GM19467 (cell line): Measurements from ENCODE around the gene NAALADL2.
"Not testable (repeated sequence)": the region's sequence is repeated elsewhere in the genome, so short reads cannot be mapped to it uniquely, and the experiment has no call there.

ENCODE experiments used
- ATAC-seq: cut with Tn5 transposase; IDR thresholded peaks from one replicate; pipeline ENCODE4 v1.9.1; 2021; ENCODE audit warnings: mild to moderate bottlenecking, moderate library complexity; ENCODE audit not compliant: unreplicated experiment

NAALADL2 gene

DNA sequence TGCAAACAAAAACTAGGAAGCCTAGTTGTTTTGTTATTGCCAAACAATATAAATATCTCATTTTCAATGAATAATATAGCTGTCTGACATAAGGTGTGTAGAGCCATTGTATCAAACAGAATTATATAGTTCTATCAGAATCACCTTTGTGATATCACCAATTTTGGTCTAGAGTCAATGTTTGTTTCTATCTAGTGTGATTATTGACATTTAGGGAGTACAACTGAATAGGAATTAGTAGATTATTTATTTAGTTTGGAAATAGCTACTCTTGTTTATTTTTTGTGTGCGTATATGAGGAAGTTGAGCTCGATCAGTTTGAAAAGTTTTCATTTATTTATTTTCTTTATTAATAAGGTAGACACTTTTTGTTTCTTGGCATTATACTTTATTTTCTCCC lies 389.7 kb downstream of the NAALADL2 start:
- no peak for ATAC-seq

DNA sequence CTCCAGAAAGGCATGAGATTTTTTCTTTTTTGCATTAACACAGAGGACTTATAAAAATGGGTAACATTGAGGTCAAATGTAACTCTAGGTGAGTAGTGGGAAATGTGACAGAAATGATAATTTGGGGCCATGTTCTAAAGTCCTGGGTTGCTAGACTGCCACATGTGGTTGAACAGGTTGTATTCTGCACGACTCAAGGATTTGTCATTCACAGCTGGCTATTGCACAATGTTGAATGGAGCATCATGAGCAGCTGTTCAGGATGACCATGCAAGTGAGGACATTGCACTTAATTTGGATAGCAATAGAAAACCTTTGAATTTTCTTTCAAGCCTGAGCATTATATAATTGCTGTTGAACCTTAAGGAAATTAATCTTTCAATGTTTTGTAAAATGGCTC lies 396.6 kb downstream of the NAALADL2 start:
- ATAC-seq: no peak

DNA sequence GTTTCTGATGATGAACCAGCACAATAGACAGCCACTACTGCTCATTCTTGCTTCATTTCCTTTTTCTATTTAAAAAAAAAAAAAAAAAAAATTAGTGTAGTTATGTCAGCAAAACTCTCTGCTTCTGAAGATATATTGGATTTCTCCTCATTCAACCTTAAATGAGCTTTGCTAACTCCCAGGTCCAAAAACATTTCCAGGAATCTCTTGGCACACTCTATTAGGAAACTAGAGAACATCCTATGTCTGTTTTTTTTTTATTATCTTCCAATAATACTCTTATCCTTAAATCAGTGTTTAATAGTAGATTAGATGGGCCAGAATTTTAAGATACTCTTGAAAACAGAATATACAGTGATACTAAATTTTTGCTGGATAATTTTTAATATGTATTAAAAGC lies 398.0 kb downstream of the NAALADL2 start:
- ATAC-seq: no peak

DNA sequence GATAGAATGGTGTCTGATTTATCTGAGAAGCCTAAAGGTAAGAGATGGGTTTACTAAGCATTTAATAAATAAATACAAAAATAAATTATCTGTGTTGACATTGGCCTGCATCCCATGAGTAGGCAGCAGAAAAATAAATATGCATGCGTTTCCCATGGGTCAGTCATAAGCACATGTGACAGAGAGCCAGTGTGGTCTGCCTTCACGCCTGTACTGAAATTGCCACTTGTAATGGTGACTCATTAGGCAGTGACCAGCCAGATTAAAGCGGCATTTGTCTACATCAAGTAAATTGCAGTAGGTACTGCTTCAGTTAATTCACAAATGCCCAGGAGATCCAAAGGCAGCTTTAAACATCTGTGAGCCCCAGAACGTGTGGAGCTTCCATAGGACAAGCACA lies 399.6 kb downstream of the NAALADL2 start:
- ATAC-seq: no peak

DNA sequence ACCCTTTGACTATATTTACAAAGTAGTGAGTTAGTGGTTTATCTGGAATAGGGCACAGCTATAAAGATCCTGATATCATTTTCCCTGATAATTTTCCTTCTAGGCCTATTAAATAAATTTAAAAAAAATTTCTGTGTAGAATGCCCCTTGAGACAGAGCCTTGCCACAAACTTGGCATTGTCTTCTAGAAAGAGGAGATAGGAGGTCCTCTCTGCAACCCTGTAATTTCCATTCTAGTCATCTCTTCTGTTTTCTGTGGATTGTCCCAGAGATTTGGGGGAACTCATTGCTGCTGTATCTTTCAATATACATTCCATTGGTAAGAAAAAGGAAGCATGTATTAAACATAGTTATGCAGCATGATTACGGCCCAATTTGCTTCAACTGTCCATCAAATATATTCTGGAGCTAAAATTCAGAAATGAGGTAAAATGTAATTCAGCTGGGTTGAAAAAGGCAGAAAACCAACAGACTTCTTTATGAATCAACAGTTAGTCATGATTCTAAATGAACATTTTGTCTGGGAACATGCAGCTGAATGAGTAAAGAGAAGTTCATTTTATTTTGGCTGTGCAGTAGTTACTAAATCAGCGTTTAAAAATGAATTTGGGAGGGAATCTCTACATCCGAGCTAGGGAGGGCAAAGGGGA lies 401.1 kb downstream of the NAALADL2 start:
- no peak for ATAC-seq

DNA sequence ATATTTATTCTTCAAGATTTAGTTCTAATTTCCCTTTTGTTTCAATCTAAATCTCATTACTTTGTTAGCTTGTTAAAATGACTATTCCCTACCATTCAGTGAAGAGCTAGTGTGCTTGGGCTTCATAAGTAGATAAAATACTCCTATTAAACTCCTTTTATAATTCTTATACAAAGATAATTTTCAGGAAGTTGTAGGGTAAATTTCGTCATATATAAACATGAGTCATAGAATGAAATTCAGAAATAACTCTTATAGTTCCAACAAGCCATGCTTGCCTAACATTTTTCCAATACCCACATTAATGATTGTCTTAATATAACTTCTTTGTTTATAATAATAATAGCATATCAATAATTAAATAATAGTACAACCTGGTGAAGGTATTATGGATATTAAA lies 407.3 kb downstream of the NAALADL2 start:
- ATAC-seq: no peak

GRCh38 chr3:175267121-175267531 lies 408.0 kb downstream of the NAALADL2 start:
- ATAC-seq: no peak

GRCh38 chr3:175267561-175267960 lies 408.4 kb downstream of the NAALADL2 start:
- no peak for ATAC-seq

DNA sequence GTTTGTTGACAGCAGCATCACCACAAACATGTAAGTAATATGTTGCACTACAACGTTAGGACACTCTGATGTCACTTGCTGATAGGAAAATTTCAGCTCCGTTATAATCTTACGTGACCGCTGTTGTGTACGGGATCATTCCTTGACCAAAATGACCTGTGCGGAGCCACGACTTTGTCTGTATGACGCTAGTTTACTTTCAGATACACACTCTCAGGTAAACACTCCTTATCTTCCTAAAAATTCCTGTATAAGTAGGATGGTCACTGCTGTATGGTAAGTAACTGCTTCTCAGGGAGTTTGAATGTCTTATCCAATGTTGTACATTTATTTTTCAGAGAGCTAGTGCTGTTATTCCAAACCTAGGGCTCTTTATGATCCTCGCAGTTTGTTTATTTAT lies 410.3 kb downstream of the NAALADL2 start:
- ATAC-seq: no peak

DNA sequence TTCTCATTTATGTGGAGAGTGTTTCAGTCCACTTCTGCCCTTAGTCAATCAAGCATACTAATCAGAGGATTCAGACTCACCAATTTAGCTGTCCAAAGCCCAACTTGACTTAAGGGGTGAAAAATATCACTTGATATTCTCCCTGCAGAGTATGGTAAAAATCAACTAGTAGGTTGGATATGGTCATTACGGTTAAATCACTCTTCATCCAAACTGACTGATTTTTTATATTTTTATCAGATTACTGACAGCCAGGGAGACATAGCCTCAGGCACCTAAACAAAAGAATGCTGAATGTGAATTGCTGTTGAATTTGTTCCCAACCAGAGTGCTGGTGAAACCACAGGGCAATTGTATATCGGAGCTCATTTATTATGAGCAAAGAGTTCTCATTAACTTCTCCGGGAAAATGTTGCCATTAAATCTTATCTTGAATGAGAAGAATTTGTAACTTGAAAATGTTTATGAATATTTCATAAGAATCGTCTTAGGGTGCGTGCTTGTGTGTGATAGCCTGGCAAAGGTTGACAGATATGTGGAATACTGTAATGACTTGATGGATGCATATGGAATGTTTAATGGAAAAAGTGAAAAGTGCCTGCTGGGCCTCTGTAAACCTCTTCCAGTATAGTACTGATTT lies 411.2 kb downstream of the NAALADL2 start:
- no peak for ATAC-seq

DNA sequence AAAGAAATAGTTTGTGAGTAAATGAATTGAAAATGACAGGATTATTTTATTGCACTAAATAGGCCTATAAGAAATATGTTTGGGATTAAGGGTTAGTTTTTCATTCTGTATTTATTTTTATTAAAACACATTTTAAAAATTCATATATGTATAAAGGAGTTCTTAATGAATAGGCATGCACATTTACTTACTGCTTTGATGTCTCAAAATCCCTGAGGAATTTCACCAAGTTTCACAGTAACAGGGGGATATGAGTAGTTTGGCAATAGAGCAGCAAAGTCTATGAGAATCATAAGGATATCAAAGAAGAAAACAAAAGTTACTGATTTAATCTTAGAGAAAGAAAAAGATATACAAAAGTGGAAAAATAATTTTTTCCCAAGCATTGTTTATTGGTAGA lies 411.7 kb downstream of the NAALADL2 start:
- ATAC-seq: no peak

GRCh38 chr3:175271465-175271864 lies 412.3 kb downstream of the NAALADL2 start:
- ATAC-seq: not testable (repeated sequence)

DNA sequence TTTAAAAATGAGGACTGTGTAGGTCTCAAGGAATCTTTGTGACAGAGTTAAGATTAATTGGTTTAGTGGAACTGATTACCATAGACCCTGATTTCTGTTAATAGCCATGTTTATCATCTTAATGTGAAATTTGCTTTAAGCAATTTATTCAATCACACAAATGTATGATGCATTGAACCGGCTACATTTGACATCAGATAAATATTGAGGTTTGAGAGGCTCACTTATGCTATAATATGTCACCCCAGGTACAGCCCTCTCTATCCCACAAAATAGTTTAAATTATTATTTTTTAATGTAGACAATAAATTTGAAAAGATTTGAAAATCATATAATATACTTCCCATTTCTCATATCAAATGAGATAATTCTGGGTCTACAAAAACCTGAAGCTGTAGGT lies 413.3 kb downstream of the NAALADL2 start:
- no peak for ATAC-seq

GRCh38 chr3:175273573-175273972 lies 414.4 kb downstream of the NAALADL2 start:
- no peak for ATAC-seq

DNA sequence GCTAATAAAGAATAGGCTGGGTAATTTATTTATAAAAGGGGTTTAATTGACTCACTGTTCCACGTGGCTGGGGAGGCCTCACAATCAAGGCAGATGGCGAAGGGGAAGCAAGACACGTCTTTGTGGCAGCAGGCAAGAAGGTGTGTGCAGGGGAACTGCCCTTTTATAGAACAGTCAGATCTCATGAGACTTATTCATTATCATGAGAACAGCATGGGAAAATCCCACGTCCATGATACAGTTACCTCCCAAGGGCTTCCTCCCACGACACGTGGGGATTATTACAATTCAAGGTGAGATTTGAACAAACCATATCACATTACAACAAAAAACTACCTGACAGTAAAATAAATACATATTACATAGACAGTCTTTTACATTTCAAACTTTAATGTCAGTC lies 414.9 kb downstream of the NAALADL2 start:
- no peak for ATAC-seq

- no peak for ATAC-seq
Observed at GRCh38 chr3:175274474-175275218, 415.5 kb downstream of the NAALADL2 start.

DNA sequence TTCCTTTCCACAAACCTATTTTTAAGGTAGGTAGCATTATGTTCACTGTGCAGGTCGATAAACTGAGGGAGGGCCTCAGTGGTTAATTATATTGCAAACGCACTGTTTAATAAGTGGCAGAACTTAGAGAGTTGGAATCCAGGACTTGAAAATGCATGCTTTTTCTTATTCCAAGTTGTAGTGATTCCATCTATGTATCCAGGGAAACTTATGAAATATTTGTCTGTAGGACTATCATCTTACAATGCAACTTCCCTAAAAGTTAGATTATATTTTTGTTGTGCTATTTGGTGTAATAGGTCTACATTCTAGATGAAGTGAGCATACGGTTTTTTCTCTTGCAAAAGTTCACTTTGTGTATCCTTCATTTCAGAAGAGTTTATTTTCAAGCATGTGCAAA lies 419.5 kb downstream of the NAALADL2 start:
- no peak for ATAC-seq

DNA sequence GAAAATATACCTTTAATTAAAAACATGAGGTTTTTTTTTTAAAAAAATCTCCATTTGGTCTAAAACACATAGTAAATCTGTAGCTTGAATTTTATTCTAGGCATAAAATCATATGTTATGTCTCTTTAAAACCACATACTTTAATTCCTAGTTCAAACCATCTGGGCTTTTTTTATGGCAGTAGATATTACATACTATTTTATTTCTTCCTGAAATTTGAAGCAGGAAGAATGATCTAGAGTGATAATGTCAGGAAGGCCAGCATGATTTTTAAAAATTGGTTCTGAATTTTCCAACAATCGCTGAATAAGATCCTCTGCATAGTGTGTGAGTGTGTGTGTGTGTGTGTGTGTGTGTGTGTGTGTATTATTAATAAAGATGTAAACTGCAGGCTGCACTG lies 420.3 kb downstream of the NAALADL2 start:
- no peak for ATAC-seq

GRCh38 chr3:175279911-175280310 lies 420.8 kb downstream of the NAALADL2 start:
- no peak for ATAC-seq

- ATAC-seq: peak; percentile 90
Observed at GRCh38 chr3:175287361-175287963, 428.3 kb downstream of the NAALADL2 start.

- ATAC-seq: no peak
Observed at GRCh38 chr3:175288621-175289020, 429.5 kb downstream of the NAALADL2 start.

GRCh38 chr3:175294793-175295192 lies 435.7 kb downstream of the NAALADL2 start:
- no peak for ATAC-seq
